ENCODE results near the gene PHOX2B.

DNA sequence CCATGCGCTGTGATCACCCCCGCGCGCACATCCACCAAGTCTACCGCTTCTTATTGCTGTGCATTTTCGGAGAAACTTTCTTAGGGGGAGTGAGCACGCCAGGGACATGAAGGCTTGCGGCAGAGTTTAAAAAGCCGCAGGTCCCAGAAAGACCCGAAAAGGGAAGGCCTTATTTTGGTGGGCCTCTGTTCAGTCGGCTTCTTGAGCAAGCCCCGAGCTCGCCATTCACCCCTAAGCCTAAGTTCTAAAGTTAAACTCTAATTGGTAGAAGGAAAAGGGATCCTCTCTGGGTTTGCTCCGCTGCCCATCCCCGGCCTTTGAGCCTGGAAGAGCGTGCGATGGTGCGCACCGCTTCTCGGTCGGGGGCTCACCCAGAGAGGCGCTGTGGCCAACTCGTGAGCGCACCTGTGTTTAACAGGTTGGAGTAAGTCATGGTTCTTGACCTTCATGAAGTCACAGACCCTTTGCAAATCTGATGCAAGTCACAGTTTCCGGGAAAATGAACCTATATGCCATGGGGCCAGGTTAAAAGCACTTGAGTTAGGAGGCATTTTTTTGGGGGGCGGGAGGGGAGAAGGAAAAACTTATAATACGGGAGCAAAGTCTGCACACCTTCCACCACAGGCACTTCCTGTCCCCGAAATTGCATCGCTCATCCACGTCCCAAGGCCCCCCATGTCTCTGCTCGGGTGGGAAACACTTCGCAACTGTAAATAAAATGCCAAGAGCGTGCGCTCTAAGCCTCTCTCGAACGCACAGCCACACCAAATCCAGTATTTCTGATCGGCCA, 1.9 kb downstream of the PHOX2B start:
- TF ChIP-seq, protein P1, sequence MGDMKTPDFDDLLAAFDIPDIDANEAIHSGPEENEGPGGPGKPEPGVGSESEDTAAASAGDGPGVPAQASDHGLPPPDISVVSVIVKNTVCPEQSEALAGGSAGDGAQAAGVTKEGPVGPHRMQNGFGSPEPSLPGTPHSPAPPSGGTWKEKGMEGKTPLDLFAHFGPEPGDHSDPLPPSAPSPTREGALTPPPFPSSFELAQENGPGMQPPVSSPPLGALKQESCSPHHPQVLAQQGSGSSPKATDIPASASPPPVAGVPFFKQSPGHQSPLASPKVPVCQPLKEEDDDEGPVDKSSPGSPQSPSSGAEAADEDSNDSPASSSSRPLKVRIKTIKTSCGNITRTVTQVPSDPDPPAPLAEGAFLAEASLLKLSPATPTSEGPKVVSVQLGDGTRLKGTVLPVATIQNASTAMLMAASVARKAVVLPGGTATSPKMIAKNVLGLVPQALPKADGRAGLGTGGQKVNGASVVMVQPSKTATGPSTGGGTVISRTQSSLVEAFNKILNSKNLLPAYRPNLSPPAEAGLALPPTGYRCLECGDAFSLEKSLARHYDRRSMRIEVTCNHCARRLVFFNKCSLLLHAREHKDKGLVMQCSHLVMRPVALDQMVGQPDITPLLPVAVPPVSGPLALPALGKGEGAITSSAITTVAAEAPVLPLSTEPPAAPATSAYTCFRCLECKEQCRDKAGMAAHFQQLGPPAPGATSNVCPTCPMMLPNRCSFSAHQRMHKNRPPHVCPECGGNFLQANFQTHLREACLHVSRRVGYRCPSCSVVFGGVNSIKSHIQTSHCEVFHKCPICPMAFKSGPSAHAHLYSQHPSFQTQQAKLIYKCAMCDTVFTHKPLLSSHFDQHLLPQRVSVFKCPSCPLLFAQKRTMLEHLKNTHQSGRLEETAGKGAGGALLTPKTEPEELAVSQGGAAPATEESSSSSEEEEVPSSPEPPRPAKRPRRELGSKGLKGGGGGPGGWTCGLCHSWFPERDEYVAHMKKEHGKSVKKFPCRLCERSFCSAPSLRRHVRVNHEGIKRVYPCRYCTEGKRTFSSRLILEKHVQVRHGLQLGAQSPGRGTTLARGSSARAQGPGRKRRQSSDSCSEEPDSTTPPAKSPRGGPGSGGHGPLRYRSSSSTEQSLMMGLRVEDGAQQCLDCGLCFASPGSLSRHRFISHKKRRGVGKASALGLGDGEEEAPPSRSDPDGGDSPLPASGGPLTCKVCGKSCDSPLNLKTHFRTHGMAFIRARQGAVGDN (CRISPR knock-in tag; IDR thresholded peaks at IDR 0.05), result no peak
- TF ChIP-seq, protein P2, sequence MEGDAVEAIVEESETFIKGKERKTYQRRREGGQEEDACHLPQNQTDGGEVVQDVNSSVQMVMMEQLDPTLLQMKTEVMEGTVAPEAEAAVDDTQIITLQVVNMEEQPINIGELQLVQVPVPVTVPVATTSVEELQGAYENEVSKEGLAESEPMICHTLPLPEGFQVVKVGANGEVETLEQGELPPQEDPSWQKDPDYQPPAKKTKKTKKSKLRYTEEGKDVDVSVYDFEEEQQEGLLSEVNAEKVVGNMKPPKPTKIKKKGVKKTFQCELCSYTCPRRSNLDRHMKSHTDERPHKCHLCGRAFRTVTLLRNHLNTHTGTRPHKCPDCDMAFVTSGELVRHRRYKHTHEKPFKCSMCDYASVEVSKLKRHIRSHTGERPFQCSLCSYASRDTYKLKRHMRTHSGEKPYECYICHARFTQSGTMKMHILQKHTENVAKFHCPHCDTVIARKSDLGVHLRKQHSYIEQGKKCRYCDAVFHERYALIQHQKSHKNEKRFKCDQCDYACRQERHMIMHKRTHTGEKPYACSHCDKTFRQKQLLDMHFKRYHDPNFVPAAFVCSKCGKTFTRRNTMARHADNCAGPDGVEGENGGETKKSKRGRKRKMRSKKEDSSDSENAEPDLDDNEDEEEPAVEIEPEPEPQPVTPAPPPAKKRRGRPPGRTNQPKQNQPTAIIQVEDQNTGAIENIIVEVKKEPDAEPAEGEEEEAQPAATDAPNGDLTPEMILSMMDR (CRISPR knock-in tag; IDR thresholded peaks at IDR 0.05), result no peak
- TF ChIP-seq MYC (CRISPR knock-in tag; IDR thresholded peaks at IDR 0.05; ENCODE audit: borderline replicate concordance) (no peak), FOXC1 (CRISPR knock-in tag; IDR thresholded peaks at IDR 0.05; ENCODE audit: borderline replicate concordance) (no peak)

Measured in HepG2 (cell line).